Fibroblast of skin of abdomen (primary cell): ENCODE measurements around the gene CELA3B.
"Not testable (repeated sequence)": the region's sequence is repeated elsewhere in the genome, so short reads cannot be mapped to it uniquely, and the experiment has no call there.

Source experiments
- DNase-seq: peaks from one replicate; pipeline ENCODE4 v3.0.0-alpha.2; 2013

The CELA3B gene

DNA sequence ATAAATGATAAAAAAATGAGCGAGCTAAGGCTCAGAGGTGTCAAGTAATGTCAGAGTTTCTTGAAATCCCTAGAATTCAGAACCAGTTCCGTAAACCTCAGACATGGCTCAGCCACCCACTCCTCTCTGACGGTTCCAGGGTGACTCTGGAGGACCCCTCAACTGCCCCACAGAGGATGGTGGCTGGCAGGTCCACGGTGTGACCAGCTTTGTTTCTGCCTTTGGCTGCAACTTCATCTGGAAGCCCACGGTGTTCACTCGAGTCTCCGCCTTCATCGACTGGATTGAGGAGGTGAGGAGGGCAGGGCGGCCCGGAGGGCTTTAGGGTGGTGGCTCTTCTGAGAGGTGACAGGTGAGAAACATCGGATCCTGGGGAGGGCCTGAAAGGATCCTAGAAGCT, 32.7 kb downstream of the CELA3B start:
- not testable (repeated sequence) for DNase-seq

DNA sequence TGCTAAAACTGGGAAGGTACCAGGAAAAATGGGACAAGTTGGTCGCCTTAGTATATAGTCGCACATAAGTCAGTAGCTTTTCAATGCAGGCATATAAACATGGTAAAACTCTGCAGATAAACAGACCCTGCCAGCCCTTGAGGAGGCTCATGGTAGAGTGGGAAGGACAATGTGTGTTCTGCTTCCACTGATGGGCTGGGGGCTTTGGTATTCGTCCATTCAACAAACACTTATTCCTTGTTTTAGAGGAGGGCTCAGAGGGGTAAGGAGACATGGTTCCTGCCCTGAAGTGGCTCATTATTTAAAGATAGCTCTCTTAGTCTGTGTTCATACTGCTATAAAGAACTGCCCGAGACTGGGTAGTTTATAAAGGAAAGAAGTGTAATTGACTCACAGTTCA, 35.9 kb downstream of the CELA3B start:
- DNase-seq = not testable (repeated sequence)

DNA sequence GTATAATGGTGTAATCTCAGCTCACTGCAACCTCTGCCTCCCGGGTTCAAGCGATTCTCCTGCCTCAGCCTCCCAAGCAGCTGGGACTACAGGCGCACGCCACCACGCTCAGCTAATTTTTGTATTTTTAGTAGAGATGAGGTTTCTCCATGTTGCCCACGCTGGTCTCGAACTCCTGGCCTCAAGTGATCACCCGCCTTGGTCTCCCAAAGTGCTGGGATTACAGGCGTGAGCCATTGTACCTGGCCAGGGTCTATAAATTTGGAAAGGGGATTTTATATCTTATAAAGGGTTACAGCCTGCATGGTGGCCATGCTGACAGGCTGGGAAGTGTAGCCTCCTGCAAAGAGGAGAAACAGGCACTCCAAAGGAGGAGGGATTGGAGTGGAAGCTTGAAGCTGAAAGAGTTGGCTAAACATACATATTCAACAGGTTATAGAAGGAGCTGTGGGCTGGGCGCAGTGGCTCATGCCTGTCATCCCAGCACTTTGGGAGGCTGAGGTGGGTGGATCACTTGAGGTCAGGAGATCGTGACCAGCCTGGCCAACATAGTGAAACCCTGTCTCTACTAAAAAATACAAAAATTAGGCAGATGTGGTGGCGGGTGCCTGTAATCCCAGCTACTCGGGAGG, 37.9 kb downstream of the CELA3B start:
- not testable (repeated sequence) for DNase-seq

DNA sequence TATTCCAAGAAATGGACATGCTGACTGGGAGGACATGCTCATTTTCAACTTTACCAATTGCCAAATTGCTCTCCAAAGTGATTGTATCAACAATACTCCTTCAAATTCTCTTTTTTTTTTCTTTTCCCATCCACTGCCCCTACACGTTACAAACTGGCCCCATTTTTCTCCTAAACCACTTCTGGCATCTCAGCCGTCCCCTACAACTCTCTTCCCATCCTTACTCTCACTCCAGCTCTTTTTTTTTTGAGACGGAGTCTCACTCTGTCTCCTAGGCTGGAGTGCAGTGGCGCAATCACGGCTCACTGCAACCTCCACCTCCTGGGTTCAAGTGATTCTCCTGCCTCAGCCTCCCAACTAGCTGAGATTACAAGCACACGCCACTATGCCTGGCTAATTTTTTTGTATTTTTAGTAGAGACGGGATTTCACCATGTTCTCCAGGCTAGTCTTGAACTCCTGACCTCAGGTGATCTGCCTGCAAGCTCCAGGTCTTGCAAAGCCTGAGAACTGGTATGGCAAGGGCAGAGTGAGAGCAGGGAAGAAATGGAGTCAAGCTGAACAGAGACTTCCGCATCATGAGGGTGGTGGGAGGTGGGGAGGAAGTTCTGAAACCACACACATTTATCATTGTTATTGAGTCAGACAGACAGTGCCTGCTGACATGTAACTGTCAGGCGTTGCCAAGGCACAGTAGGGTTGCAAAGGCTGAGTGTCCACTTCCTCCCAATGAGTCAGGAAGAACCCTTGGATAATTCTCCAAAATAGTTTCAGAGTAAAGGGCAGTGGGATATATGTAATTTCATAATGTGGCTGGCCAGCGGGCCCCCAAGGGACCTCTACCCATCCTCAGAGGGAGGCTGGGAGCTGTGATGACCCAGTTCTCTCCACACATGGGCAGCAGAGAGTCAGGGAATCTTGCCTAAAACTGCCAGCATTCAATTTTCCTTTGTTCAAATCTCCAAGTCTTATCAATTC, 42.0 kb downstream of the CELA3B start:
- DNase-seq = peak; percentile 94

DNA sequence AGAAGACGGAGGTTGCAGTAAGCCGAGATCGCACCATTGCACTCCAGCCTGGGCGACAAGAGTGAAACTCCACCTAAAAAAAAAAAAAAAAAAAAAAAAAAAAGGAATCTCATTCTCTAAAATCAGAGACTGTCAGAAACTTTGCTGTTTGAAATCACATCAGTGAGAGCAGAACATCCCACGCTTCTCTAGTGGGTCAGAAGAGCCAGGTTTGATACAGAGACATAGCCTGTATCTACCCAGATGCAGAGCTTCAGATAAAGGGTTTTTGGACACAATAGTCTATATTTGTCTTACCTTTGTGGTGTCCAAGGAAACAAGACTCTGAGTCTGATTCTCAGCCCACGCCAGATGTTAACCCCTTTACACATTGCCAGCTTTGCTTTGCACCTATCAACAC, 44.2 kb downstream of the CELA3B start:
- DNase-seq = no peak

DNA sequence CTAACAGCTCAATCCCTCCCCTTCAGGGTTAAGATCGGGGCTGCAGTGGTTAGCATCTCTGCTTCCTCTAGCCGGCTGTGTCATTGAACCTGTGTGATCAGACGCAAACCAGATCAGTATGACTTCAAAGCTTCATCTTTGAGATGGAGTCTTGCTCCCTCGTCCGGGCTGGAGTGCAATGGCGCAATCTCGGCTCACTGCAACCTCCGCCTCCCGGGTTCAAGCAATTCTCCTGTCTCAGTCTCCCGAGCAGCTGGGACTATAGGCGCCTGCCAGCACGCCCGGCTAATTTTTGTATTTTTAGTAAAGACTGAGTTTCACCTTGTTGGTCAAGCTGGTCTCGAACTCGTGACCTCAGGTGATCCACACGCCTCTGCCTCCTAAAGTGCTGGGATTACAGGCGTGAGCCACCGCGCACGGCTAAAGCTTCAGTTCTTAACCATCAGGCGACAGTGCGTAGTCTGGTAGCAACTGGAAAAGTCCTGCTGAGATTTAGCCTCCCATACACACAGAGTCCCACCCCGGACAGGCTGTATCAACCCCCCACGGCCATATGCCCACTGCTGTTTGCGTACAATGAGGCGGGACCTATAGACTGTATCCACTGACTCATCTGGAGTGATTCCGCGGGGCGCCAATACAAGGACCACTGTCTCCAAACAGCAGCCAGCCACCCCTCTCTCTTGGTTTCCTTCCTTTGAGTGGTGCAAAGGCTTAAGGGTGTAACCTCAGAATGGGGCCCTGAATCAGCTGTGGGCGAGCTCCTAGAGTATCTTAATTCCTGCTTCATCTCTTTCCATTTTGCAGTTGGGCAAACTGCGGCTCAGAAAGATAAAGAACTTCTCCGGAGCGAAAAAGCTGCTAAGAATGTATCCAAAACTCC, 47.9 kb downstream of the CELA3B start:
- DNase-seq = peak; percentile 88

DNA sequence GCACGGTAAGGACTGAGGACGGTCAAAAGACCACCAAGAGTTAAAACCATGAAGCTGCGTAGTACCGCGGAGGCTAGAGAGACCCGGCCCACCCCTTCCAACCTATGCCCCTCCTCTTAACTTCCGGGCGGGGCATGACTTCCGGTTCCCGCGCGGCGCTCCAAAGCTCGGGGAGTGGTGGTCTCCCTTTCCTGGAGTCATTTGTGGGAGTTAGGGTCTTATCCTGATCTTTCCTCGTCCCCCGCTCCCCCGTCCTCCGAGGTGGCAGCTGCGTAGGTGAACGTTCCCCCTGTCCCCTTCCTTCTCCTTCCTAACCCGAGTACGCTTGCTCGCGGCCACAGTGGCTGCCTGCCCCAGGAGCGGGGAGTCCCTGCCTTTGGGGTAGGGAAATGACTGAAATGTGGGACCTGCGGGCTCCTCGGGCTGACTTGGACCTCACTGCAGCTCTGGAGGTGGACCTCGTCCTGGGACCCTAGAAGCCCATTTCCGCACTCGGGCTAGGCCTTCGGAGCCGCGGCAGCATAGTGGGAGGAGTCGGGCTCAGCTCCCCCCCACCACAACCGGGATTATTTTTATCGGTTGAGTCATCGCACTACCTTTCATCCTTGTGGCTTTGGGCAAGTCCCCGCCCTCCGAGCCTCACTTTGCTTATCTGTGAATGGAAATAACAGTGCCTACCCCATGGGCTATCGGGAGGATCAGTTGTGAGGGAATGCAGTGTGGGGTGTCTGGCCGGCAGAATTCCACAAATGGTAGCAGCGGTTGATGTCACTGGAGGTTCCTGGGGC, 48.7 kb downstream of the CELA3B start:
- DNase-seq = peak; percentile 86

DNA sequence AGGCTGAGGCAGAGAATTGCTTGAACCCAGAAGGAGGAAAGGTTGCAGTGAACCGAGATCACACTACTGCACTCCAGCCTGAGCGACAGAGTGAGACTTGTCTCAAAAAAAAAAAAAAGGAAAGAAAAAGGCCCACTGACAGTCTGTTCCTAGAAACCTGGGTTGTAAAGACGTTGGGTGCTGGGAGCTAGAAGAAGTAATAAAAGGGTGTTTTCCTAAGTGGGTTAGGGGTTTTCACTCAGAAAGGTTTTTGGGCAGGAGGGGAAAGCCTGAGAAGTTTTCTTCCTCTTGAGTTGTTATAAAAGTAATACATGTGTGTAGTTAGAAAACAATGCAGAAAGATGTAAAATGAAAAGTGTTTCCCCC, 50.1 kb downstream of the CELA3B start:
- DNase-seq = no peak

DNA sequence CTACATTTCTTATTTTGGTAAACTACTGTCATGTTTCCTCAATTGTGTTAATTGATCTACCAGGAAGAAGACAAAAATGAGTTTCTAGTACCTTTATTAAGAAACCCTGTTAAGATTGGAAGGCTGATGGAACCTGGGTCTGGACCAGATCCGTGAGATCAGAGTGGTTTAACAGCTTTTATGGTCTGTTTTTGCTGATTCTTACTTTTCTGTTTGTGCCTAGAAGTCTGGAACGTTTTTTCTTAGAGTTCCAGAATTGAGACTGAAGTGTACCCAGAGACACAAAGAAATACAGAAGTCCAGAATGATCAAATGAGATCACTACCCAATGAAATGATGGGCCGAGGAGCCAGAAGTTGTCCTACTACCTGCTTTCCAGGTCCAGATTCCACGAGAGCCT, 53.2 kb downstream of the CELA3B start:
- DNase-seq = no peak

DNA sequence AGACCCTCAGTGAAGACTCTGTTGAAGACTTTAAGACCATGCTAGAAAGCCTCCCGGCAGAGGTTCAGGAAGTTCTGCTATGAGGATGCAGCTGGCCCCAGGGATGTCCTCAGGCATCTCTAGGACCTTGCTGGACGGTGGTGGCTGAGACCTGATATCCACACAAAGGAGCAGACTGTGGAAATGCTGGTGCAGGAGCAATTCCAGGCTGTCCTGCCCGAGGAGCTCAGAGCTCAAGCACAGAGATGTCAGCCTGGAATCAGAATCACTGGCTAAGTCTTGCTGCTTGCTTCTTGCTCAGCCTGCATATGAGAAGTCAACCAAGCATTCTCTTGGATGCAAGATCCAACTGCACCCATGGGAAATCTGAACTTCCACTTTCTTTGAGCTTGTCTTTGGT, 53.7 kb downstream of the CELA3B start:
- DNase-seq = no peak

DNA sequence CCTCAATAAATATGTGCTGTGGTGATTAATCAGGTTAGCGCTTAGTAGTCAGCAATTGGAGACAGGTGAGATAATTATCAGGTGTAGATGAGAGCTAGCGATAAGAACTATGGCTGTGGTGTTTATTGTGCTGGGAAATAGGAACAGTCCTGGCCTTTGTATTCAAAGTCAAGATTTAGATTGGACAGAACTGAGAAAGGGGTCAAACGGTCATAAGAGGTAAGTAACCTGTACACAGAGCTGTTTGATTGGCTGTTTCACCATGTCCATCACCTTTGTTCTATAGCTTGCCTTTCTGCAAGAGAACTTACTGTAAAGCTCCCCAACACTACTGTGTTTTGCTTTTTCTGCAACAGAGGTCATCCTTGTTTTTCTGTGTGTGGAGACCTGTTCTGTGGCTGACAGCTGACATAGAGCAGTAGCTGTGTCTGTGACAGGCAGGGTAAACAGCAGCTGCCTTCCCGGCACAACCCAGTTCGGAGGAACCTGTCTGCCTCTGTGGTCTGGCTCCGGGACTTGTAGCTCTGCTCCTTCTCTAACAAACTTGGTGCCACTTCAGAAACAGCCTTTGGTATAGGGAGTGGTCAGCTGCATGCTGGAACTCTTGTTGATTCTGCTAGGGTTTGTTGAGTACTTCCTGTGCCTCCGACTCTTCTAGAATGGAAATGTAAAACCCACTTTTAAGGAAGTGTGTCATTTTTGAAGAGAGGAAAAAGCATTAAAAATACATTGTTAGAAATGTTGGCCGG, 54.6 kb downstream of the CELA3B start:
- no peak for DNase-seq

DNA sequence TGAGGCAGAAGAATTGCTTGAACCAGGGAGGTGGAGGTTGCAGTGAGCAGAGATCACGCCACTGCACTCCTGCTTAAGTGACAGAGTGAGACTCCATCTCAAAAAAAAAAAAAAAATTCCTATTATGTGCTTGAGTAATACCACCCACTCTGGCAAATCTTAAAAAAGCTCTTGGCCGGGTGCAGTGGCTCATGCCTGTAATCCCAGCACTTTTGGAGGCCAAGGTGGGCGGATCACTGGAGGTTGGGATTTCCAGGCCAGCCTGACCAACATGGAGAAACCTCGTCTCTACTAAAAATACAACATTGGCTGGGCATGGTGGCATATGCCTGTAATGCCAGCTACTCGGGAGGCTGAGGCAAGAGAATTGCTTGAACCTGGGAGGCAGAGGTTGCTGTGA, 58.0 kb downstream of the CELA3B start:
- not testable (repeated sequence) for DNase-seq

DNA sequence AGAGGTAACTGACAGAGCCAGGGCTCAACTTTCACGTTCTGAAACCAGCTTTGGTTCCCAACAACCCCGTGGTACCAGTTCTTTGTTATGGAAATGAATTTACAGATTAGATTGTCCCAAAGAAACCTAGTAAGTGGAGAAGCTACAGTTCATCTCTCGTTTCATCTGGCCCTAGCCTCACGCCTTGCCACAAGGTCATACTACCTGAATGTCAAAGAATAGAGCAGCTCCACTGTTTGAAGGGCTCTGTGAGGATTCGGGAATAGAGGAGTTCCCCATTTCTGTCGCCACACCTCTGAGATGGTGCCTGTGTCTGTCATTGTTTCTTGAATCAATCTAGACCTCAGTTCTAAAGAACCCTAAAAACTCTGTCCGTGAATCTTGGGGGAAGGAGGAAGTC, 60.7 kb downstream of the CELA3B start:
- DNase-seq = no peak

DNA sequence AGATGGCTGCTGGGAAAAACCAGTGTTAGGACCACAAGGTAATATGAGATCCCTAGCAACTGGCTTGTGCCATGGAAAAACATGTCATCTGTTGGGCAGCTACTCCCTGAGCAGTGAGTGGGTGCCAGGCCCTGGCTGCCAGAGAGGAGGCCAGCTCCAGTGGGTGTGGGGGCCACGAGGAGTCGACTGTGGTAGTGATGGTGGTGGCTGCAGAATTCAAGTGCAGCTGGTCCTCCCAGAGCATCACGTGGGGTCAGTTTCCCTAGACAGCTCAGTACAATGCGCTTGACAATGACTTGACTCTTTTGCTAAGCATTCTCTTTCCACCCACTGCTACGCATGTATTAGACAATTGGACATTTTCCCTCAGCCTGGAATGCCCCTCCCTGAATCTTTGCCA, 61.2 kb downstream of the CELA3B start:
- DNase-seq = no peak
